GM19239 (cell line): Measurements from ENCODE around the gene SPG7.

Experiments used
- DNase-seq: peaks from one replicate; pipeline ENCODE4 v3.0.0; 2011; ENCODE audit warnings: low spot score; ENCODE audit not compliant: insufficient read length
- FAIRE-seq: peaks from 2 replicates; lab custom pipeline; 2011; peaks lifted over from hg19 to GRCh38; lab: Jason Lieb, UNC

The SPG7 gene

GRCh38 chr16:89589241-89589926 is 81.2 kb downstream of the SPG7 start:
- DNase-seq (no peak), FAIRE-seq (no peak)

GRCh38 chr16:89593841-89594240 is 85.6 kb downstream of the SPG7 start:
- FAIRE-seq (no peak), DNase-seq (no peak)

DNA sequence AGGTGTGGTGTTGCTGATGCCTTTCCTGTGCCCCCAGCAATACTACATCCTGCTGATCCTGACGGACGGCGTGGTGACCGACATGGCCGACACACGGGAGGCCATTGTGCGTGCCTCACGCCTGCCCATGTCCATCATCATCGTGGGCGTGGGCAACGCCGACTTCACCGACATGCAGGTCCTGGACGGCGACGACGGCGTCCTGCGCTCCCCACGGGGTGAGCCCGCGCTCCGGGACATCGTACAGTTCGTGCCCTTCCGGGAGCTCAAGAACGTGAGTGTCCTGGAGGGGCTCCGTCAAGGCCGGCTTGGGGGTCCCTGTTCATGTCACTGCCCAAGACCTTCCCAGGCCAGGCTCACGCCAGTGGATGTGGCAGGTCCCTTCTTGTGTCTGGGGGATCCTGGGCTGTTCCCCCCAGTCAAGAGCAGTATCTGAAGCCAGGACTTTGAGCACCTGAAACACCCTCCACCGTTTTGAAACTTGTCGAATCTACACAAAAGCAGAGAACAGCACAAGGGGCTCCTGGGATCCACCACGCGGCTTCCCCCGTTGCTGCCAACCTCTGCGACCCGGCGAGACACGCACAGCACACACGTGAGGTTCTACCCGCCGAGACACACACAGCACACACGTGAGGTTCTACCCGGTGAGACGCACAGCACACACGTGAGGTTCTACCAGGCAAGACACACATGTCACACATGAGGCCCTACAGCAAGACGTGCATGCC is 87.3 kb downstream of the SPG7 start:
- DNase-seq = no peak
- FAIRE-seq = no peak

GRCh38 chr16:89596061-89596689 is 88.0 kb downstream of the SPG7 start:
- FAIRE-seq = no peak

GRCh38 chr16:89596957-89597649 is 88.9 kb downstream of the SPG7 start:
- DNase-seq (no peak), FAIRE-seq (no peak)

More at GRCh38 chr16:89596061-89596689, 88.0 kb downstream of the SPG7 start:
- DNase-seq = no peak

GRCh38 chr16:89598199-89598598 is 90.0 kb downstream of the SPG7 start:
- FAIRE-seq = no peak
- no peak for DNase-seq

GRCh38 chr16:89599451-89599858 is 91.3 kb downstream of the SPG7 start:
- no peak for DNase-seq
- FAIRE-seq = no peak

DNA sequence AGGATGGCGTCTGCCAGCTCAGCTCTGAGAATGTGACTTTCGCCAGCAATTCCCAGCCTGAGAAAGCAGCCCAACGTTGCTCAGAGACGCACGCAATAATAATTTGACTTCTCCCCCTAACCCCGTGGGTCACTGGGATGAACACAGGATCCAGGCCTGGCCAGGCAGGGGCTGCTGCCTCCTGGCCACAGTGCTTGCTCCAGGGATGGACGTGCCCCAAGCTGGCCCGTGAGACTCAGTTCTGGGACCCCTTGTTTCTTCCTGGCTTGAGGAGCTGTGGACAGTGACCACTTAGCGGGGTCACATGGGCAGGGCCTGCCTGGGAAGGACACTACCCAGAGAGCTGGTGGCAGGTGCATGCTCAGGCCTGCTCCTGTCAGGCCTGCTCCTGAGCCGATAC is 91.7 kb downstream of the SPG7 start:
- DNase-seq (no peak), FAIRE-seq (no peak)

GRCh38 chr16:89600427-89600826 is 92.2 kb downstream of the SPG7 start:
- no peak for FAIRE-seq
- DNase-seq = no peak

- no peak for FAIRE-seq
- DNase-seq = no peak
Measured at GRCh38 chr16:89600956-89601355, 92.8 kb downstream of the SPG7 start.

GRCh38 chr16:89601906-89602272 is 93.7 kb downstream of the SPG7 start:
- FAIRE-seq (no peak), DNase-seq (no peak)

DNA sequence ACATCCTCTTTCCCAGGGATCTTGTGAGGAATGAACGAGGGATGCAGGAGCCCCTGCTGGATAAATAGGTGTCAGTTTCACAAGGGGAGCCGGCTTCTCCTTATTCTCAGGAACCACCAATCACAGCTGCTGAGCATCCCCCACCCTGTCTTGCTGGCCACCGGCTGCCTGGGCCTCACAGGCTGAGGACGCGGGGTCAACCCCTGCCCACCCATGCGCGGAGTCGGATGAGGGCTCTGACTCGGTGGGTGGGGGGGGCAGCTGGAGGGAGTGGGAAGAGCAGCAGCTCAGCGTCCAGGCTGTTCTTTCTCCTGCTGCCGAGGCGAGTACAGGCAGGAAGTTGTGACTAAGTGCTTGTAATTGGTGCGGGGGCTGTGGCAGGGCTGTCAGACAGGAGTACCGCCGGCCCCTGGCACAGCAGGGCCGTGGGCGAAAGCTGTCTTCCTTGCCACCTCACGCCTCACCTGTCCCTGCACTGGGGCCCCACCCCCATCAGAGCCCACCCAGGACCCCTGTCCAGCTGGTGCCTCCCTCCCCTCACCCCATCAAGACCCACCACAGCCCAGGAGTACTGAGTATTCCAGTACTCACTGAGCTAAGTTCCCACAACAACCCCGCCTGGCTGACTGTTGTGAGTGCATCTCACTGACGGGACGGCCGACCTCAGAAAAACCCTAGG is 94.2 kb downstream of the SPG7 start:
- DNase-seq (no peak), FAIRE-seq (no peak)

DNA sequence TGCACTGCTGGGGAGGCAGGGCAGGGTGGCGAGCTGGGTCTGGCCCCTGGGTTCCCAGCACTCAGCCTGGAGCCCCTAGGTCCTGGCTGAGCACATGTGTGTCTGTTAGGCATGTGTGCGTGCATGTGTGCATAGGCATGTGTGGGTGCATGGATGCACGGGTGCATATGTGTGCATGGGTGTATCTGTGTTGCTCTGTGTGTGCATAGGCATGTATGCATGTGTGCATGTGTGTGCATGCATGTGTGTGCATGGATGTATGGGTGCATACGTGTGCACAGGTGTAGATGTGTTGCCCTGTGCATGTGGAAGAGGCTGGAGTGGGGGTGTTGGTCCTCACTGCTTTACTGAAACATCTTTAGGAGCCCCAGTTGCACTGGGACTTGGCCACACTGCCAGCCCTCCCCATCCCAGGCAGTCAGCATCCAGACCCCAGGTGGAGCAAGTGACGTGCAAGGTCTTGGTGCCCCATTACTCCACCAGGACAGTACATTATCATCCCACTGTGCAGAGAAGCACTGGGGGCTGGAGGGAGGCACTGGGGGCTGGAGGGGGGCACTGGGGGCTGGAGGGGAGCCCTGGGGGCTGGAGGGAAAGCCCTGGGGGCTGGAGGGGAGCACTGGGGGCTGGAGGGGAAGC is 94.9 kb downstream of the SPG7 start:
- no peak for FAIRE-seq
- DNase-seq = no peak

GRCh38 chr16:89604764-89605163 is 96.6 kb downstream of the SPG7 start:
- FAIRE-seq (no peak), DNase-seq (no peak)

GRCh38 chr16:89605186-89605970 is 97.2 kb downstream of the SPG7 start:
- FAIRE-seq = no peak

GRCh38 chr16:89606006-89606405 is 97.8 kb downstream of the SPG7 start:
- DNase-seq = no peak
- FAIRE-seq = no peak

More at GRCh38 chr16:89605186-89605970, 97.2 kb downstream of the SPG7 start:
- no peak for DNase-seq
